Small intestine (tissue), 7 donors: ENCODE data around the gene MYOM3. TPM values are rescaled to one million over a fixed set of nuclear protein-coding genes. Genes with fewer than 3 reads are reported as not detected.
A peak's percentile ranks its signal among the peaks of the same experiment; 100 is the strongest.

ENCODE experiments used
- DNase-seq, 2 donors: peaks; one replicate each; pipeline versions ENCODE4 v3.0.0 to v3.0.0-alpha.2; 2013
- FAIRE-seq: peaks from 2 replicates; lab custom pipeline; 2012; peaks lifted over from hg19 to GRCh38; lab: Jason Lieb, UNC
- H3K27ac ChIP-seq, 3 donors: one replicate each; pipeline ENCODE4 v1.5.1; 2013; ENCODE audit warnings: low read length in 2 of 3, mild to moderate bottlenecking in 2 of 3, control low read depth in 1 of 3, inconsistent platforms in 1 of 3, low read depth in 1 of 3, moderate library complexity in 1 of 3
- H3K27me3 ChIP-seq, 3 donors: one replicate each; pipeline ENCODE4 v1.6.1; 2013; ENCODE audit warnings: low read length in 3 of 3, inconsistent platforms in 1 of 3; ENCODE audit not compliant: control insufficient read depth in 3 of 3, insufficient read depth in 3 of 3
- H3K36me3 ChIP-seq, 3 donors: one replicate each; pipeline ENCODE4 v1.6.1; 2013; ENCODE audit warnings: low read length in 3 of 3, inconsistent platforms in 1 of 3, low read depth in 1 of 3, mild to moderate bottlenecking in 1 of 3, moderate library complexity in 1 of 3; ENCODE audit not compliant: control insufficient read depth in 3 of 3, insufficient read depth in 2 of 3
- H3K4me1 ChIP-seq, 3 donors: one replicate each; pipeline ENCODE4 v1.6.1; 2013; ENCODE audit warnings: low read length in 2 of 3, inconsistent platforms in 1 of 3, low read depth in 1 of 3, mild to moderate bottlenecking in 1 of 3, moderate library complexity in 1 of 3; ENCODE audit not compliant: control insufficient read depth in 3 of 3, insufficient read depth in 2 of 3
- H3K4me3 ChIP-seq, 3 donors: one replicate each; pipeline ENCODE4 v1.5.1; 2013; ENCODE audit warnings: low read length in 3 of 3, control low read depth in 1 of 3, inconsistent platforms in 1 of 3, low read depth in 1 of 3, mild to moderate bottlenecking in 1 of 3, moderate library complexity in 1 of 3
- H3K9me3 ChIP-seq, 2 donors: one replicate each; pipeline ENCODE4 v1.6.1; 2013; ENCODE audit warnings: low read depth in 1 of 2, low read length in 1 of 2; ENCODE audit not compliant: control insufficient read depth in 2 of 2, insufficient read depth in 1 of 2
- WGBS, 3 donors: extraction: QIAGEN DNeasy Blood & Tissue Kit; methylation state at CpG; one replicate each; pipeline ENCODE4 v1.1.7; 2013; 5-methylcytosine and 5-hydroxymethylcytosine counted together
- polyA plus RNA-seq, 4 donors: library from polyadenylated mRNA; stranded (reverse) in 3 of 4; unstranded in 1 of 4; fragments of 200-250 nt in 3 of 4; fragments of 120-200 nt in 1 of 4; gene quantifications; one replicate each; pipeline versions ENCODE4 v1.2.1 to v1.2.3, GENCODE V29; 2013
- donor health status: healthy with polysubstance abuse.
- donor health status: control.
- donor health status: control.
- donor health status: Bipolar disorder and iron deficiency.
- donor health status: healthy.

MYOM3 gene
- polyA plus RNA-seq, 4 donors: 1.7 to 84.8 (median 5.7) TPM

GRCh38 chr1:24101796-24102586 lies 9.9 kb downstream of the MYOM3 start:
- H3K4me1 ChIP-seq: peaks cover 0 to 83% (median 8%) of the 10 kb centered on the region in 3 donors
- DNase-seq (peak; percentile 33 to 88), FAIRE-seq (no peak)
- peak overlapping the region in 1 of 3 donors; percentile 99 for H3K27ac ChIP-seq
- H3K36me3 ChIP-seq: peaks cover 0 to 80% (median 0%) of the 10 kb centered on the region in 3 donors
- H3K4me3 ChIP-seq: no peak overlapping the region
- 47 to 64% (median 61%) methylated on average over 9 of the region's 9 CpGs for WGBS, 3 donors
- H3K27me3 ChIP-seq: no peaks in the 10 kb centered on the region
- no peaks in the 10 kb centered on the region for H3K9me3 ChIP-seq

- Histone ChIP-seq H3K4me3 (no peak overlapping the region), H3K36me3 (peaks cover 0 to 82% (median 0%) of the 10 kb centered on the region in 3 donors), H3K27ac (peak overlapping the region in 1 of 3 donors; percentile 99), H3K9me3 (no peaks in the 10 kb centered on the region), H3K4me1 (peaks cover 0 to 81% (median 8%) of the 10 kb centered on the region in 3 donors), H3K27me3 (no peaks in the 10 kb centered on the region)
- DNase-seq (peak; percentile 88 to 89), FAIRE-seq (no peak)
- WGBS, 3 donors: 31 to 60% (median 53%) methylated on average over 13 of the region's 13 CpGs
These were observed 10.8 kb downstream of the MYOM3 start for GRCh38 chr1:24100945-24101737.

GRCh38 chr1:24098943-24099638 lies 12.8 kb downstream of the MYOM3 start:
- H3K4me1 ChIP-seq: peaks cover 0 to 60% (median 8%) of the 10 kb centered on the region in 3 donors
- H3K9me3 ChIP-seq: no peaks in the 10 kb centered on the region
- H3K36me3 ChIP-seq: peaks cover 0 to 82% (median 0%) of the 10 kb centered on the region in 3 donors
- H3K4me3 ChIP-seq: no peak overlapping the region
- DNase-seq: peak; percentile 70 to 85
- 42 to 62% (median 56%) methylated on average over 12 of the region's 12 CpGs for WGBS, 3 donors
- H3K27ac ChIP-seq: peak overlapping the region in 1 of 3 donors; percentile 99
- no peak for FAIRE-seq
- H3K27me3 ChIP-seq: no peaks in the 10 kb centered on the region

GRCh38 chr1:24098102-24098501 lies 13.8 kb downstream of the MYOM3 start:
- no peak for FAIRE-seq
- Histone ChIP-seq H3K27ac (peak overlapping the region in 1 of 3 donors; percentile 99), H3K4me3 (no peak overlapping the region), H3K27me3 (no peaks in the 10 kb centered on the region), H3K9me3 (no peaks in the 10 kb centered on the region), H3K36me3 (peaks cover 0 to 91% (median 0%) of the 10 kb centered on the region in 3 donors), H3K4me1 (peaks cover 0 to 51% (median 8%) of the 10 kb centered on the region in 3 donors)
- DNase-seq: no peak
- 87 to 91% (median 88%) methylated on average over 5 of the region's 5 CpGs for WGBS, 3 donors

- DNase-seq (no peak), FAIRE-seq (no peak)
- Histone ChIP-seq H3K4me3 (no peak overlapping the region), H3K4me1 (peaks cover 0 to 47% (median 8%) of the 10 kb centered on the region in 3 donors), H3K27me3 (no peaks in the 10 kb centered on the region), H3K9me3 (no peaks in the 10 kb centered on the region), H3K27ac (no peak overlapping the region), H3K36me3 (peaks cover 0 to 91% (median 0%) of the 10 kb centered on the region in 3 donors)
- 92 to 95% (median 92%) methylated on average over 11 of the region's 11 CpGs for WGBS, 3 donors
These were observed 14.3 kb downstream of the MYOM3 start for GRCh38 chr1:24097663-24098062.

- H3K4me3 ChIP-seq: no peak overlapping the region
- no peaks in the 10 kb centered on the region for H3K9me3 ChIP-seq
- DNase-seq (no peak), FAIRE-seq (no peak)
- H3K27me3 ChIP-seq: no peaks in the 10 kb centered on the region
- no peak overlapping the region for H3K27ac ChIP-seq
- WGBS, 3 donors: 86 to 96% (median 88%) methylated on average over 5 of the region's 5 CpGs
- H3K36me3 ChIP-seq: peaks cover 0 to 94% (median 0%) of the 10 kb centered on the region in 3 donors
- H3K4me1 ChIP-seq: peaks cover 0 to 38% (median 6%) of the 10 kb centered on the region in 3 donors
These were observed 15.2 kb downstream of the MYOM3 start for GRCh38 chr1:24096739-24097103.

GRCh38 chr1:24096009-24096738 lies 15.8 kb downstream of the MYOM3 start:
- 83 to 92% (median 86%) methylated on average over 8 of the region's 8 CpGs for WGBS, 3 donors
- FAIRE-seq (no peak), DNase-seq (no peak)
- Histone ChIP-seq H3K27ac (no peak overlapping the region), H3K4me1 (peaks cover 0 to 32% (median 6%) of the 10 kb centered on the region in 3 donors), H3K36me3 (peaks cover 0 to 94% (median 0%) of the 10 kb centered on the region in 3 donors), H3K4me3 (no peak overlapping the region), H3K27me3 (no peaks in the 10 kb centered on the region), H3K9me3 (no peaks in the 10 kb centered on the region)
